ENCODE results near the gene CELA2B. TPM values are rescaled to one million over a fixed set of nuclear protein-coding genes. Genes with fewer than 3 reads are reported as not detected.

The CELA2B gene
- total RNA-seq, 6 experiments from 2014 or later: not detected

- DNase-seq: no peak
Measured at GRCh38 chr1:15507278-15507677, 31.4 kb downstream of the CELA2B start.

GRCh38 chr1:15508700-15509487 is 33.0 kb downstream of the CELA2B start:
- no peak for DNase-seq
- Histone ChIP-seq H3K9me3 (no peaks in the 10 kb centered on the region), H3K36me3 (peaks cover 0 to 5% (median 0%) of the 10 kb centered on the region in 4 donors), H3K4me1 (no peaks in the 10 kb centered on the region), H3K27me3 (no peaks in the 10 kb centered on the region), H3K4me3 (no peak overlapping the region), H3K27ac (no peak overlapping the region)
- intact Hi-C loops (cut with DNase I): no loop called here
- TF ChIP-seq POLR2A (IDR thresholded peaks at IDR 0.05) (no peak), CTCF (IDR thresholded peaks at IDR 0.05) (no peak)
- WGBS (ENCODE audit: insufficient coverage, low coverage, low lambda C conversion rate, missing lambda C conversion rate): 83% methylated on average over 10 of the region's 12 CpGs
- no peak for ATAC-seq

More at GRCh38 chr1:15507278-15507677, 31.4 kb downstream of the CELA2B start:
- no peak overlapping the region for H3K4me3 ChIP-seq
- TF ChIP-seq POLR2A (IDR thresholded peaks at IDR 0.05) (no peak), CTCF (IDR thresholded peaks at IDR 0.05) (no peak)
- H3K36me3 ChIP-seq: peaks cover 0 to 9% (median 0%) of the 10 kb centered on the region in 4 donors
- no peaks in the 10 kb centered on the region for H3K4me1 ChIP-seq
- intact Hi-C loops (cut with DNase I): no loop called here
- H3K27me3 ChIP-seq: no peaks in the 10 kb centered on the region
- 81% methylated on average over 3 of the region's 5 CpGs for WGBS (ENCODE audit: insufficient coverage, low coverage, low lambda C conversion rate, missing lambda C conversion rate)
- no peak for ATAC-seq
- no peaks in the 10 kb centered on the region for H3K9me3 ChIP-seq
- no peak overlapping the region for H3K27ac ChIP-seq

- ATAC-seq: no peak
- intact Hi-C loops (cut with DNase I): no loop called here
- no peaks in the 10 kb centered on the region for H3K9me3 ChIP-seq
- no peaks in the 10 kb centered on the region for H3K27me3 ChIP-seq
- H3K4me3 ChIP-seq: no peak overlapping the region
- peaks cover 0 to 5% (median 0%) of the 10 kb centered on the region in 4 donors for H3K36me3 ChIP-seq
- H3K4me1 ChIP-seq: no peaks in the 10 kb centered on the region
- WGBS (ENCODE audit: insufficient coverage, low coverage, low lambda C conversion rate, missing lambda C conversion rate): 96% methylated on average over 4 of the region's 7 CpGs
- no peak for DNase-seq
- H3K27ac ChIP-seq: no peak overlapping the region
- TF ChIP-seq CTCF (IDR thresholded peaks at IDR 0.05) (no peak), POLR2A (IDR thresholded peaks at IDR 0.05) (no peak)
Measured at GRCh38 chr1:15509586-15509985, 33.7 kb downstream of the CELA2B start.

GRCh38 chr1:15510611-15511405 is 34.9 kb downstream of the CELA2B start:
- Histone ChIP-seq H3K36me3 (no peaks in the 10 kb centered on the region), H3K27me3 (no peaks in the 10 kb centered on the region), H3K27ac (no peak overlapping the region), H3K4me1 (no peaks in the 10 kb centered on the region), H3K9me3 (no peaks in the 10 kb centered on the region), H3K4me3 (no peak overlapping the region)
- DNase-seq (no peak), ATAC-seq (no peak)
- intact Hi-C loops (cut with DNase I): no loop called here
- TF ChIP-seq POLR2A (IDR thresholded peaks at IDR 0.05): no peak
- no peak for TF ChIP-seq CTCF (IDR thresholded peaks at IDR 0.05)
- WGBS (ENCODE audit: insufficient coverage, low coverage, low lambda C conversion rate, missing lambda C conversion rate): 94% methylated on average over 8 of the region's 8 CpGs

All from right lobe of liver (tissue), 6 donors.